Glutamatergic neuron (in vitro differentiated cells): Measurements from ENCODE around the gene DSCAML1. TPM values are rescaled to one million over a fixed set of nuclear protein-coding genes. Genes with fewer than 3 reads are reported as not detected.

Experiments used
- DNase-seq: peaks from one replicate; pipeline ENCODE4 v3.0.0; 2022
- H3K27ac Mint-ChIP-seq: one replicate; pipeline ENCODE4 v1.8.0; 2020; ENCODE audit warnings: mild to moderate bottlenecking, mixed read lengths, inconsistent platforms; ENCODE audit not compliant: unreplicated experiment
- H3K27me3 Mint-ChIP-seq: one replicate; pipeline ENCODE4 v1.8.0; 2020; ENCODE audit warnings: mild to moderate bottlenecking, moderate library complexity, mixed read lengths, inconsistent platforms; ENCODE audit not compliant: unreplicated experiment
- H3K36me3 Mint-ChIP-seq: one replicate; pipeline ENCODE4 v1.8.0; 2020; ENCODE audit warnings: mild to moderate bottlenecking, mixed read lengths, inconsistent platforms; ENCODE audit not compliant: unreplicated experiment
- H3K4me1 Mint-ChIP-seq: one replicate; pipeline ENCODE4 v1.8.0; 2020; ENCODE audit warnings: mild to moderate bottlenecking, low read depth, mixed read lengths, inconsistent platforms; ENCODE audit not compliant: unreplicated experiment
- H3K4me3 Mint-ChIP-seq: one replicate; pipeline ENCODE4 v1.8.0; 2020; ENCODE audit warnings: mild to moderate bottlenecking, mixed read lengths, inconsistent platforms; ENCODE audit not compliant: unreplicated experiment
- H3K9me3 Mint-ChIP-seq: one replicate; pipeline ENCODE4 v1.8.0; 2020; ENCODE audit warnings: mild to moderate bottlenecking, moderate library complexity, mixed read lengths, inconsistent platforms; ENCODE audit not compliant: unreplicated experiment
- CTCF ChIP-seq: fragments of 200-600 bp; sonication (generic); IDR thresholded peaks from one replicate; pipeline ENCODE4 v1.5.0; 2021; ENCODE audit not compliant: partially characterized antibody, unreplicated experiment
- total RNA-seq: library from RNA; stranded (reverse); fragmentation: NEBNext Ultra II Directional; extraction: Animal tissue kit (Norgen Biotek cat#: 25700); gene quantifications from one replicate; pipeline ENCODE4 v1.2.1, GENCODE V29; 2021; ENCODE audit not compliant: unreplicated experiment

The DSCAML1 gene
- total RNA-seq, 1 donor from 2014 or later, result 0.07 TPM

- no peaks in the 10 kb centered on the region for H3K36me3 Mint-ChIP-seq
- no peak for TF ChIP-seq CTCF
- peaks cover 12% of the 10 kb centered on the region for H3K27me3 Mint-ChIP-seq
- DNase-seq, result no peak
- H3K4me3 Mint-ChIP-seq, result no peak overlapping the region
- H3K9me3 Mint-ChIP-seq, result no peaks in the 10 kb centered on the region
- no peak overlapping the region for H3K27ac Mint-ChIP-seq
- H3K4me1 Mint-ChIP-seq, result no peaks in the 10 kb centered on the region
These were observed 224.3 kb downstream of the DSCAML1 start for GRCh38 chr11:117572671-117573070.

GRCh38 chr11:117572129-117572528 is 224.9 kb downstream of the DSCAML1 start:
- no peak for DNase-seq
- no peak overlapping the region for H3K4me3 Mint-ChIP-seq
- peaks cover 12% of the 10 kb centered on the region for H3K27me3 Mint-ChIP-seq

DNA sequence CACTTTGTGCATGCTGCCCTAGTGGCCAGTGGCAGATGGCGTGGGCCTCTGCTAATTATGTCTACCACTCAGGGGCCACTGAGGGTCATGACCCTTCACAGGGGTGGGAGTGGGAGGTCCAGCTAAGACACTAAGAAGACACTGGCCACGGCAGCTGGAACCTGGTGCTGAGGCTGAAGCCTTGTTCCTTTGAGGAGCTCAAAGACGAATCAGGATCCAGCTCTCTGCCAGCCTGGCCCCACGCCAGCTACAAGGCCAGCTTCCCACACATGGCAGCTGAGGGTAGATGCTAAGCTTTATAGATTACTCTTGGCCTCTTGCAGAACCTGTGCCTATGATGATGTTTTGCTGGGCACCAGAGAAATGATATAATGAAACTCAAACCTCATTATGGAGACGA is 226.3 kb downstream of the DSCAML1 start:
- Mint-ChIP-seq H3K4me1 (peaks cover 2% of the 10 kb centered on the region), H3K36me3 (no peaks in the 10 kb centered on the region), H3K9me3 (no peaks in the 10 kb centered on the region), H3K27ac (no peak overlapping the region), H3K27me3 (peaks cover 8% of the 10 kb centered on the region), H3K4me3 (no peak overlapping the region)
- no peak for TF ChIP-seq CTCF
- no peak for DNase-seq

More at GRCh38 chr11:117572129-117572528, 224.9 kb downstream of the DSCAML1 start:
- Mint-ChIP-seq H3K4me1 (no peaks in the 10 kb centered on the region), H3K9me3 (no peaks in the 10 kb centered on the region), H3K36me3 (no peaks in the 10 kb centered on the region), H3K27ac (no peak overlapping the region)
- no peak for TF ChIP-seq CTCF

- no peaks in the 10 kb centered on the region for H3K9me3 Mint-ChIP-seq
- no peak for DNase-seq
- TF ChIP-seq CTCF, result no peak
- H3K36me3 Mint-ChIP-seq, result no peaks in the 10 kb centered on the region
- H3K4me1 Mint-ChIP-seq, result peaks cover 6% of the 10 kb centered on the region
- H3K4me3 Mint-ChIP-seq, result no peak overlapping the region
- peaks cover 7% of the 10 kb centered on the region for H3K27me3 Mint-ChIP-seq
- no peak overlapping the region for H3K27ac Mint-ChIP-seq
These were observed 227.1 kb downstream of the DSCAML1 start for GRCh38 chr11:117569911-117570310.

- H3K4me3 Mint-ChIP-seq, result no peak overlapping the region
- no peaks in the 10 kb centered on the region for H3K36me3 Mint-ChIP-seq
- H3K27ac Mint-ChIP-seq, result no peak overlapping the region
- peaks cover 16% of the 10 kb centered on the region for H3K27me3 Mint-ChIP-seq
- H3K9me3 Mint-ChIP-seq, result peaks cover 1% of the 10 kb centered on the region
- no peak for DNase-seq
- H3K4me1 Mint-ChIP-seq, result peaks cover 9% of the 10 kb centered on the region
- no peak for TF ChIP-seq CTCF
These were observed 231.3 kb downstream of the DSCAML1 start for GRCh38 chr11:117565709-117566108.
